K562 (cell line): Measurements from ENCODE around the gene PLSCR5. TPM values are rescaled to one million over a fixed set of nuclear protein-coding genes. Genes with fewer than 3 reads are reported as not detected.

ENCODE experiments used
- ATAC-seq: fragments of 200-7000 bp; cut with Tn5 transposase; 3 replicates; pipeline ENCODE4 v1.9.1; 2020; ENCODE audit warnings: moderate library complexity
- BruUV-seq: library from RNA; stranded (reverse); fragments of 400-500 nt; replicated peaks from 2 replicates; lab custom pipeline; 2021; lab: Mats Ljungman, UMichigan
- CTCF ChIA-PET: fragments of 300-600 bp; formaldehyde crosslinking; extraction: SDS; loops from one replicate; lab custom pipeline; 2021; ENCODE audit warnings: low intra/inter-chr PET ratio; lab: Yijun Ruan, JAX
- POLR2A ChIA-PET: fragments of 300-600, 350-650 bp; sonication (Branson Sonifier 250); formaldehyde crosslinking; extraction: SDS; loops from one replicate; lab custom pipeline; 2021; ENCODE audit warnings: antibody characterized with exemption, inconsistent platforms; lab: Yijun Ruan, JAX
- DNase-seq, 4 experiments: peaks; one replicate each; pipeline versions ENCODE4 v3.0.0 to v3.0.0-alpha.2; 2011 to 2018; ENCODE audit warnings: low spot score in 3 of 4, mixed read lengths in 3 of 4; ENCODE audit errors: extremely low read depth in 1 of 4
- FAIRE-seq: peaks from 2 replicates; lab custom pipeline; 2011; peaks lifted over from hg19 to GRCh38; lab: Jason Lieb, UNC
- H2AFZ ChIP-seq: 2 replicates; pipeline ENCODE4 v1.6.0; 2011; ENCODE audit warnings: low read depth, low read length, control low read depth, inconsistent platforms
- H3K27ac ChIP-seq: fragments of 200-600 bp; 3 replicates; pipeline ENCODE4 v1.8.0; 2011; ENCODE audit warnings: low read depth, mild to moderate bottlenecking, control low read depth, inconsistent platforms, low read length, moderate library complexity, mixed read lengths; ENCODE audit errors: extremely low read depth
- H3K27me3 ChIP-seq, 2 experiments: fragments of 300-600 bp in 1 of 2; 2 replicates in 1 of 2; 3 replicates in 1 of 2; pipeline versions ENCODE4 v1.6.0 to v1.8.0; 2011; ENCODE audit warnings: inconsistent platforms in 2 of 2, low read length in 2 of 2, mild to moderate bottlenecking in 1 of 2, mixed read lengths in 1 of 2, moderate library complexity in 1 of 2; ENCODE audit not compliant: control insufficient read depth in 2 of 2, insufficient read depth in 2 of 2
- H3K36me3 ChIP-seq: fragments of 300-600 bp; 3 replicates; pipeline ENCODE4 v1.8.0; 2011; ENCODE audit warnings: mild to moderate bottlenecking, low read length, inconsistent platforms; ENCODE audit not compliant: control insufficient read depth, insufficient read depth
- H3K4me1 ChIP-seq, 2 experiments: fragments of 200-600 bp in 1 of 2; replicated peaks in 1 of 2; 2 replicates in 1 of 2; 3 replicates in 1 of 2; pipeline versions ENCODE4 v1.5.1 to v1.8.0; 2011; ENCODE audit warnings: inconsistent platforms in 2 of 2, low read length in 2 of 2, mild to moderate bottlenecking in 1 of 2, mixed read lengths in 1 of 2, moderate library complexity in 1 of 2; ENCODE audit not compliant: control insufficient read depth in 2 of 2, insufficient read depth in 2 of 2
- H3K4me2 ChIP-seq: 2 replicates; pipeline ENCODE4 v1.6.1; 2011; ENCODE audit warnings: low read length, control low read depth, inconsistent platforms, mixed read lengths; ENCODE audit not compliant: insufficient read depth
- H3K4me3 ChIP-seq: fragments of 200-600 bp; sonication (generic), shearing (Covaris generic); 2 replicates; pipeline ENCODE4 v1.5.1; 2016; ENCODE audit warnings: control low read depth, inconsistent platforms
- H3K79me2 ChIP-seq: fragments of 200-600 bp; 3 replicates; pipeline ENCODE4 v1.8.0; 2011; ENCODE audit warnings: low read length, inconsistent platforms; ENCODE audit not compliant: control insufficient read depth, insufficient read depth
- H3K9ac ChIP-seq, 2 experiments: 2 replicates each; pipeline versions ENCODE4 v1.6.0 to v1.6.1; 2011; ENCODE audit warnings: low read depth in 2 of 2, low read length in 2 of 2, control low read depth in 1 of 2, inconsistent platforms in 1 of 2, mild to moderate bottlenecking in 1 of 2, mixed read lengths in 1 of 2; ENCODE audit not compliant: insufficient read depth in 1 of 2
- H3K9me1 ChIP-seq: one replicate; pipeline ENCODE4 v1.6.0; 2011; ENCODE audit warnings: inconsistent platforms, mild to moderate bottlenecking, low read length, moderate library complexity; ENCODE audit not compliant: control insufficient read depth, insufficient read depth
- H3K9me3 ChIP-seq: replicated peaks from 2 replicates; pipeline ENCODE4 v1.5.1; 2011; ENCODE audit warnings: low read depth, low read length, inconsistent platforms; ENCODE audit not compliant: control insufficient read depth, insufficient read depth
- H4K20me1 ChIP-seq: replicated peaks from 2 replicates; pipeline ENCODE4 v1.6.1; 2011; ENCODE audit warnings: low read length, inconsistent platforms, mixed read lengths; ENCODE audit not compliant: control insufficient read depth, insufficient read depth
- BCL6 ChIP-seq: fragments of 250-450 bp; sonication (Bioruptor Pico); IDR thresholded peaks from 2 replicates; pipeline ENCODE4 v1.4.0; 2020
- ELF4 ChIP-seq: fragments of 450-650 bp; formaldehyde crosslinking; IDR thresholded peaks from 2 replicates; pipeline ENCODE4 v1.4.0; 2022; ENCODE audit warnings: missing genetic modification characterization
- HDAC2 ChIP-seq: fragments of 450-650 bp; IDR thresholded peaks from 2 replicates; pipeline ENCODE4 v1.6.1; 2016; ENCODE audit warnings: mild to moderate bottlenecking
- NR1H2 ChIP-seq: sonication (generic); formaldehyde crosslinking; IDR thresholded peaks from 2 replicates; pipeline ENCODE4 v1.4.0; 2020; ENCODE audit warnings: mild to moderate bottlenecking, missing genetic modification reagents
- PML ChIP-seq: IDR thresholded peaks from 2 replicates; pipeline ENCODE4 v1.6.1; 2012; ENCODE audit warnings: low read length, inconsistent platforms
- RAD51 ChIP-seq: fragments of 450-650 bp; IDR thresholded peaks from 2 replicates; pipeline ENCODE4 v1.7.1; 2016; ENCODE audit warnings: low read depth, mild to moderate bottlenecking, borderline replicate concordance
- RFX1 ChIP-seq: fragments of 450-650 bp; IDR thresholded peaks from 2 replicates; pipeline ENCODE4 v1.6.1; 2016; ENCODE audit warnings: mild to moderate bottlenecking, moderate library complexity
- RFX5 ChIP-seq: IDR thresholded peaks from 2 replicates; pipeline ENCODE4 v1.6.1; 2011; ENCODE audit warnings: low read depth, mild to moderate bottlenecking, improper control_type of control experiment, low read length
- SREBF2 ChIP-seq: sonication (generic); formaldehyde crosslinking; IDR thresholded peaks from 2 replicates; pipeline ENCODE4 v1.4.0; 2020; ENCODE audit warnings: mild to moderate bottlenecking, missing genetic modification reagents
- TAF9B ChIP-seq: fragments of 450-650 bp; IDR thresholded peaks from 2 replicates; pipeline ENCODE4 v1.6.1; 2018; ENCODE audit warnings: mild to moderate bottlenecking; ENCODE audit not compliant: partially characterized antibody
- ZNF134 ChIP-seq: fragments of 250-450 bp; sonication (Bioruptor Pico); conservative IDR thresholded peaks from 2 replicates; pipeline ENCODE4 v1.4.0; 2020
- ZNF24 ChIP-seq: fragments of 450-650 bp; IDR thresholded peaks from 2 replicates; pipeline ENCODE4 v1.6.1; 2016
- ZNF644 ChIP-seq: fragments of 200-800 bp; sonication (Bioruptor generic); IDR thresholded peaks from 2 replicates; pipeline ENCODE4 v1.6.1; 2016; ENCODE audit warnings: low read depth, missing genetic modification characterization, missing compliant biosample characterization
- in situ Hi-C: fragments of 300-500 bp; cut with MboI; formaldehyde crosslinking; loops from 4 replicates; pipeline ENCODE4 v1.15.0; 2018; ENCODE audit warnings: inconsistent platforms, mixed read lengths
- intact Hi-C: fragments of 100-400 bp; cut with micrococcal nuclease; formaldehyde crosslinking; loops from 2 replicates; pipeline ENCODE4 v1.14.2; 2022
- polyA plus RNA-seq, 8 experiments: library from polyadenylated mRNA; depleted of rRNA in 4 of 8; stranded (reverse) in 5 of 8; unstranded in 3 of 8; fragments of >200 nt; fragmentation: Nextera tagmentation in 2 of 8; fragmentation: Illumina TruSeq in 1 of 8; extraction: Ambion mirVana in 2 of 8; extraction: Trizol in 1 of 8; gene quantifications; 2 replicates each; pipeline versions ENCODE4 v1.2.1 to v1.2.3, GENCODE V29; 2011 to 2014; ENCODE audit warnings: inconsistent platforms in 1 of 8, missing spikeins in 1 of 8
- total RNA-seq, 7 experiments: library from RNA; depleted of rRNA in 6 of 7; stranded (reverse); fragments of >200 nt in 6 of 7; fragmentation: Illumina TruSeq in 2 of 7; extraction: Trizol in 2 of 7; gene quantifications; 2 replicates each; pipeline versions ENCODE4 v1.2.1 to v1.2.3, GENCODE V29; 2011 to 2021; ENCODE audit warnings: low replicate concordance in 1 of 7
- TF ChIP-seq, protein P1 (sequence below): conservative IDR thresholded peaks from 2 replicates; pipeline ENCODE4 v1.6.1; 2011; ENCODE audit warnings: low read depth, mild to moderate bottlenecking, low read length; ENCODE audit not compliant: control insufficient read depth
- TF ChIP-seq, protein P2 (sequence below): IDR thresholded peaks from 2 replicates; pipeline ENCODE4 v1.6.1; 2016; ENCODE audit warnings: missing genetic modification characterization, missing compliant biosample characterization
- TF ChIP-seq, protein P3 (sequence below): sonication (generic); formaldehyde crosslinking; IDR thresholded peaks from 2 replicates; pipeline ENCODE4 v1.8.0; 2022; ENCODE audit warnings: missing genetic modification reagents, mild to moderate bottlenecking, moderate library complexity, borderline replicate concordance
- TF ChIP-seq, protein P4 (sequence below): fragments of 450-650 bp; formaldehyde crosslinking; IDR thresholded peaks from 2 replicates; pipeline ENCODE4 v1.4.0; 2022; ENCODE audit warnings: missing genetic modification characterization
- TF ChIP-seq, protein P5 (sequence below), 2 experiments: fragments of 450-650 bp; IDR thresholded peaks; 2 replicates each; pipeline ENCODE4 v1.6.1; 2016

Gene PLSCR5
- total and polyA plus RNA-seq, 9 of the 15 experiments (the other 6 are each of a cell fraction or from before 2014, with no cell fraction given), result not detected

DNA sequence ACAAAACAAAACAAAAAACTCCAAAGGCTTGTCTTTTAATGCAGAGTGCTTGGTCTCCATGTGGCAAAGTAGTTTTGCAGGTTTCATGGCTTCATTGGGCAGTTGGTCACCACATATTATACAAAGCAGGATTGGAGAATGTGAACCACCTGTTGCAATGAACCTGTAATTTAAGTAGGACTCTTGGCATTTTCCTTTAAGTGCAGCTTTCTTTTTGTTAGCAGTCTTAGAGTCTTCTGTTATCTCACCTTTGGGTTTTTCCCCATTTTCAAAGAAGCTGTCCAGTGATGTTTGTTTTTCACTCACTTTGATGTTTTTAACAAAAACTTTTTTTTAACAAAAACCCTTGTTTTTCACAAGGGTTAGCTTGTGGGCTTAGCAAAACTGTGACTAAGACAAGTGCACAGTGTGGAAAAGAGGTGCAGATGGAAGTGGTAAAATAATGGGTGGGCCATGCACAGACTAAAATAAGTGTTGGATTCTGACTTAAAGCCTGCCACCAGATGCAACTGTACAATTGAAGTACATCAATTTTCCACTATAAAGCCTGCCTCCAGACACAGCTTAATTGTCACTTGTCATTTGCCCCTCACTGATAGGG lies 57.8 kb downstream of the PLSCR5 start:
- Histone ChIP-seq H3K36me3 (no peaks in the 10 kb centered on the region; the same call in 1 of the 3 replicates), H3K27me3 (no peaks in the 10 kb centered on the region), H4K20me1 (no peaks in the 10 kb centered on the region), H3K9ac (no peak overlapping the region), H2AFZ (no peak overlapping the region), H3K4me1 (peaks cover 4 to 11% of the 10 kb centered on the region in 2 experiments; a peak in 4 of 5 replicates), H3K9me3 (no peaks in the 10 kb centered on the region), H3K4me3 (no peak overlapping the region), H3K79me2 (peaks cover 30% of the 10 kb centered on the region), H3K4me2 (no peak overlapping the region), H3K9me1 (no peaks in the 10 kb centered on the region), H3K27ac (no peak overlapping the region)
- ATAC-seq, result no peak
- FAIRE-seq, result no peak
- intact Hi-C loops, result no loop called here
- ChIA-PET CTCF (no interaction called here), POLR2A (no interaction called here)
- in situ Hi-C loops, result no loop called here
- DNase-seq, result no peak
- no TSS peak for BruUV-seq
- TF ChIP-seq ZNF644 (tag) (no peak), ZNF24 (no peak), RFX5 (no peak), ZNF134 (CRISPR knock-in tag) (no peak), SREBF2 (CRISPR knock-in tag) (no peak), HDAC2 (no peak), BCL6 (no peak), RFX1 (no peak), NR1H2 (CRISPR knock-in tag) (no peak), RAD51 (no peak), PML (no peak), ELF4 (CRISPR knock-in tag) (no peak), TAF9B (no peak)
- TF ChIP-seq, protein P1, sequence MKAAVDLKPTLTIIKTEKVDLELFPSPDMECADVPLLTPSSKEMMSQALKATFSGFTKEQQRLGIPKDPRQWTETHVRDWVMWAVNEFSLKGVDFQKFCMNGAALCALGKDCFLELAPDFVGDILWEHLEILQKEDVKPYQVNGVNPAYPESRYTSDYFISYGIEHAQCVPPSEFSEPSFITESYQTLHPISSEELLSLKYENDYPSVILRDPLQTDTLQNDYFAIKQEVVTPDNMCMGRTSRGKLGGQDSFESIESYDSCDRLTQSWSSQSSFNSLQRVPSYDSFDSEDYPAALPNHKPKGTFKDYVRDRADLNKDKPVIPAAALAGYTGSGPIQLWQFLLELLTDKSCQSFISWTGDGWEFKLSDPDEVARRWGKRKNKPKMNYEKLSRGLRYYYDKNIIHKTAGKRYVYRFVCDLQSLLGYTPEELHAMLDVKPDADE, result no peak
- TF ChIP-seq, protein P2, sequence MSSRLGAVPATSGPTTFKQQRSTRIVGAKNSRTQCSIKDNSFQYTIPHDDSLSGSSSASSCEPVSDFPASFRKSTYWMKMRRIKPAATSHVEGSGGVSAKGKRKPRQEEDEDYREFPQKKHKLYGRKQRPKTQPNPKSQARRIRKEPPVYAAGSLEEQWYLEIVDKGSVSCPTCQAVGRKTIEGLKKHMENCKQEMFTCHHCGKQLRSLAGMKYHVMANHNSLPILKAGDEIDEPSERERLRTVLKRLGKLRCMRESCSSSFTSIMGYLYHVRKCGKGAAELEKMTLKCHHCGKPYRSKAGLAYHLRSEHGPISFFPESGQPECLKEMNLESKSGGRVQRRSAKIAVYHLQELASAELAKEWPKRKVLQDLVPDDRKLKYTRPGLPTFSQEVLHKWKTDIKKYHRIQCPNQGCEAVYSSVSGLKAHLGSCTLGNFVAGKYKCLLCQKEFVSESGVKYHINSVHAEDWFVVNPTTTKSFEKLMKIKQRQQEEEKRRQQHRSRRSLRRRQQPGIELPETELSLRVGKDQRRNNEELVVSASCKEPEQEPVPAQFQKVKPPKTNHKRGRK, result no peak
- TF ChIP-seq, protein P3, sequence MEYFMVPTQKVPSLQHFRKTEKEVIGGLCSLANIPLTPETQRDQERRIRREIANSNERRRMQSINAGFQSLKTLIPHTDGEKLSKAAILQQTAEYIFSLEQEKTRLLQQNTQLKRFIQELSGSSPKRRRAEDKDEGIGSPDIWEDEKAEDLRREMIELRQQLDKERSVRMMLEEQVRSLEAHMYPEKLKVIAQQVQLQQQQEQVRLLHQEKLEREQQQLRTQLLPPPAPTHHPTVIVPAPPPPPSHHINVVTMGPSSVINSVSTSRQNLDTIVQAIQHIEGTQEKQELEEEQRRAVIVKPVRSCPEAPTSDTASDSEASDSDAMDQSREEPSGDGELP (CRISPR knock-in tag), result no peak
- TF ChIP-seq, protein P4, sequence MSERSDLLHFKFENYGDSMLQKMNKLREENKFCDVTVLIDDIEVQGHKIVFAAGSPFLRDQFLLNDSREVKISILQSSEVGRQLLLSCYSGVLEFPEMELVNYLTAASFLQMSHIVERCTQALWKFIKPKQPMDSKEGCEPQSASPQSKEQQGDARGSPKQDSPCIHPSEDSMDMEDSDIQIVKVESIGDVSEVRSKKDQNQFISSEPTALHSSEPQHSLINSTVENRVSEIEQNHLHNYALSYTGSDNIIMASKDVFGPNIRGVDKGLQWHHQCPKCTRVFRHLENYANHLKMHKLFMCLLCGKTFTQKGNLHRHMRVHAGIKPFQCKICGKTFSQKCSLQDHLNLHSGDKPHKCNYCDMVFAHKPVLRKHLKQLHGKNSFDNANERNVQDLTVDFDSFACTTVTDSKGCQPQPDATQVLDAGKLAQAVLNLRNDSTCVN (CRISPR knock-in tag), result no peak
- TF ChIP-seq, protein P5, sequence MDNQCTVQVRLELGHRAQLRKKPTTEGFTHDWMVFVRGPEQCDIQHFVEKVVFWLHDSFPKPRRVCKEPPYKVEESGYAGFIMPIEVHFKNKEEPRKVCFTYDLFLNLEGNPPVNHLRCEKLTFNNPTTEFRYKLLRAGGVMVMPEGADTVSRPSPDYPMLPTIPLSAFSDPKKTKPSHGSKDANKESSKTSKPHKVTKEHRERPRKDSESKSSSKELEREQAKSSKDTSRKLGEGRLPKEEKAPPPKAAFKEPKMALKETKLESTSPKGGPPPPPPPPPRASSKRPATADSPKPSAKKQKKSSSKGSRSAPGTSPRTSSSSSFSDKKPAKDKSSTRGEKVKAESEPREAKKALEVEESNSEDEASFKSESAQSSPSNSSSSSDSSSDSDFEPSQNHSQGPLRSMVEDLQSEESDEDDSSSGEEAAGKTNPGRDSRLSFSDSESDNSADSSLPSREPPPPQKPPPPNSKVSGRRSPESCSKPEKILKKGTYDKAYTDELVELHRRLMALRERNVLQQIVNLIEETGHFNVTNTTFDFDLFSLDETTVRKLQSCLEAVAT (IDR thresholded peaks at IDR 0.05), result no peak
